HEK293 (cell line): ENCODE results near the gene ERO1B.
A peak's percentile ranks its signal among the peaks of the same experiment; 100 is the strongest.

Experiments
- FEZF1 ChIP-seq: fragments of 450-650 bp; formaldehyde crosslinking; IDR thresholded peaks from 2 replicates; pipeline ENCODE4 v1.5.1; 2016; ENCODE audit warnings: missing biosample characterization, missing genetic modification characterization
- GFI1B ChIP-seq: fragments of 450-650 bp; formaldehyde crosslinking; IDR thresholded peaks from 2 replicates; pipeline ENCODE4 v1.5.1; 2016; ENCODE audit warnings: missing biosample characterization, missing genetic modification characterization
- HOXC10 ChIP-seq: sonication (generic); formaldehyde crosslinking; IDR thresholded peaks from 2 replicates; pipeline ENCODE4 v1.8.1; 2023; ENCODE audit warnings: mild to moderate bottlenecking, missing genetic modification reagents
- KLF7 ChIP-seq: fragments of 450-650 bp; formaldehyde crosslinking; IDR thresholded peaks from 2 replicates; pipeline ENCODE4 v1.5.1; 2016; ENCODE audit warnings: missing biosample characterization, missing genetic modification characterization, borderline replicate concordance
- OSR2 ChIP-seq: fragments of 450-650 bp; formaldehyde crosslinking; IDR thresholded peaks from 2 replicates; pipeline ENCODE4 v1.5.1; 2016; ENCODE audit warnings: missing biosample characterization, missing genetic modification characterization
- RBAK ChIP-seq: fragments of 450-650 bp; formaldehyde crosslinking; IDR thresholded peaks from 2 replicates; pipeline ENCODE4 v1.5.1; 2016; ENCODE audit warnings: missing biosample characterization, missing genetic modification characterization
- TCF7L2 ChIP-seq: IDR thresholded peaks from 2 replicates; pipeline ENCODE4 v1.6.1; 2011; ENCODE audit warnings: low read depth, mild to moderate bottlenecking, inconsistent platforms, low read length, moderate library complexity, borderline replicate concordance
- YY1 ChIP-seq: fragments of 450-650 bp; formaldehyde crosslinking; IDR thresholded peaks from 2 replicates; pipeline ENCODE4 v1.5.1; 2018; ENCODE audit warnings: missing biosample characterization, missing genetic modification characterization
- ZFP69B ChIP-seq: fragments of 450-650 bp; formaldehyde crosslinking; IDR thresholded peaks from 2 replicates; pipeline ENCODE4 v1.5.1; 2016; ENCODE audit warnings: missing biosample characterization, missing genetic modification characterization
- ZIC2 ChIP-seq: fragments of 450-650 bp; formaldehyde crosslinking; IDR thresholded peaks from 2 replicates; pipeline ENCODE4 v1.5.1; 2016; ENCODE audit warnings: missing biosample characterization, missing genetic modification characterization
- ZNF132 ChIP-seq: fragments of 450-650 bp; formaldehyde crosslinking; IDR thresholded peaks from 2 replicates; pipeline ENCODE4 v1.5.1; 2017; ENCODE audit warnings: missing biosample characterization, missing genetic modification characterization, borderline replicate concordance
- ZNF2 ChIP-seq: fragments of 450-650 bp; formaldehyde crosslinking; IDR thresholded peaks from 2 replicates; pipeline ENCODE4 v1.5.1; 2016; ENCODE audit warnings: missing biosample characterization, missing genetic modification characterization
- ZNF211 ChIP-seq: fragments of 450-650 bp; formaldehyde crosslinking; IDR thresholded peaks from 2 replicates; pipeline ENCODE4 v1.5.1; 2016; ENCODE audit warnings: low read depth, missing biosample characterization, missing genetic modification characterization
- ZNF24 ChIP-seq: fragments of 450-650 bp; formaldehyde crosslinking; IDR thresholded peaks from 2 replicates; pipeline ENCODE4 v1.5.1; 2016; ENCODE audit warnings: missing biosample characterization, missing genetic modification characterization
- ZNF311 ChIP-seq: fragments of 450-650 bp; formaldehyde crosslinking; IDR thresholded peaks from 2 replicates; pipeline ENCODE4 v1.5.1; 2017; ENCODE audit warnings: missing biosample characterization, missing genetic modification characterization, borderline replicate concordance
- ZNF324 ChIP-seq: fragments of 450-650 bp; formaldehyde crosslinking; IDR thresholded peaks from 2 replicates; pipeline ENCODE4 v1.5.1; 2016; ENCODE audit warnings: missing biosample characterization, missing genetic modification characterization
- ZNF350 ChIP-seq: fragments of 450-650 bp; formaldehyde crosslinking; IDR thresholded peaks from 2 replicates; pipeline ENCODE4 v1.5.0; 2017; ENCODE audit warnings: missing biosample characterization, mild to moderate bottlenecking, missing genetic modification characterization
- ZNF366 ChIP-seq: fragments of 450-650 bp; formaldehyde crosslinking; conservative IDR thresholded peaks from 2 replicates; pipeline ENCODE4 v1.5.1; 2016; ENCODE audit warnings: missing biosample characterization, missing genetic modification characterization
- ZNF426 ChIP-seq: fragments of 450-650 bp; formaldehyde crosslinking; IDR thresholded peaks from 2 replicates; pipeline ENCODE4 v1.5.1; 2017; ENCODE audit warnings: missing biosample characterization, missing genetic modification characterization, mild to moderate bottlenecking, inconsistent platforms, moderate library complexity
- ZNF544 ChIP-seq: fragments of 450-650 bp; formaldehyde crosslinking; IDR thresholded peaks from 2 replicates; pipeline ENCODE4 v1.5.0; 2017; ENCODE audit warnings: missing biosample characterization, missing genetic modification characterization
- ZNF664 ChIP-seq: fragments of 450-650 bp; formaldehyde crosslinking; IDR thresholded peaks from 2 replicates; pipeline ENCODE4 v1.5.1; 2016; ENCODE audit warnings: missing biosample characterization, missing genetic modification characterization
- ZNF747 ChIP-seq: fragments of 450-650 bp; formaldehyde crosslinking; IDR thresholded peaks from 2 replicates; pipeline ENCODE4 v1.5.1; 2016; ENCODE audit warnings: missing biosample characterization, missing genetic modification characterization
- ZNF776 ChIP-seq: fragments of 450-650 bp; formaldehyde crosslinking; IDR thresholded peaks from 2 replicates; pipeline ENCODE4 v1.5.0; 2017; ENCODE audit warnings: missing biosample characterization, missing genetic modification characterization, borderline replicate concordance
- ZSCAN16 ChIP-seq: fragments of 450-650 bp; formaldehyde crosslinking; IDR thresholded peaks from 2 replicates; pipeline ENCODE4 v1.5.1; 2016; ENCODE audit warnings: missing biosample characterization, missing genetic modification characterization
- ZSCAN23 ChIP-seq: fragments of 450-650 bp; formaldehyde crosslinking; IDR thresholded peaks from 2 replicates; pipeline ENCODE4 v1.5.1; 2016; ENCODE audit warnings: missing biosample characterization, missing genetic modification characterization
- ZXDB ChIP-seq: fragments of 450-650 bp; formaldehyde crosslinking; IDR thresholded peaks from 2 replicates; pipeline ENCODE4 v1.5.1; 2016; ENCODE audit warnings: missing biosample characterization, missing genetic modification characterization
- TF ChIP-seq, protein P1 (sequence below): fragments of 450-650 bp; formaldehyde crosslinking; optimal IDR thresholded peaks from 2 replicates; pipeline ENCODE3; 2016; ENCODE audit warnings: missing biosample characterization, mild to moderate bottlenecking, missing genetic modification characterization
- TF ChIP-seq, protein P2 (sequence below): fragments of 450-650 bp; formaldehyde crosslinking; IDR thresholded peaks from 2 replicates; pipeline ENCODE4 v1.5.1; 2017; ENCODE audit warnings: missing biosample characterization, mild to moderate bottlenecking, missing genetic modification characterization, moderate library complexity
- TF ChIP-seq, protein P3 (sequence below): fragments of 450-650 bp; formaldehyde crosslinking; IDR thresholded peaks from 2 replicates; pipeline ENCODE4 v1.5.1; 2016; ENCODE audit warnings: missing biosample characterization, missing genetic modification characterization, borderline replicate concordance
- TF ChIP-seq, protein P4 (sequence below): fragments of 450-650 bp; formaldehyde crosslinking; IDR thresholded peaks from 2 replicates; pipeline ENCODE4 v1.5.1; 2016; ENCODE audit warnings: missing biosample characterization, missing genetic modification characterization
- TF ChIP-seq, protein P5 (sequence below): fragments of 450-650 bp; formaldehyde crosslinking; conservative IDR thresholded peaks from 2 replicates; pipeline ENCODE4 v1.5.1; 2016; ENCODE audit warnings: low read depth, missing biosample characterization, missing genetic modification characterization

The ERO1B gene

DNA sequence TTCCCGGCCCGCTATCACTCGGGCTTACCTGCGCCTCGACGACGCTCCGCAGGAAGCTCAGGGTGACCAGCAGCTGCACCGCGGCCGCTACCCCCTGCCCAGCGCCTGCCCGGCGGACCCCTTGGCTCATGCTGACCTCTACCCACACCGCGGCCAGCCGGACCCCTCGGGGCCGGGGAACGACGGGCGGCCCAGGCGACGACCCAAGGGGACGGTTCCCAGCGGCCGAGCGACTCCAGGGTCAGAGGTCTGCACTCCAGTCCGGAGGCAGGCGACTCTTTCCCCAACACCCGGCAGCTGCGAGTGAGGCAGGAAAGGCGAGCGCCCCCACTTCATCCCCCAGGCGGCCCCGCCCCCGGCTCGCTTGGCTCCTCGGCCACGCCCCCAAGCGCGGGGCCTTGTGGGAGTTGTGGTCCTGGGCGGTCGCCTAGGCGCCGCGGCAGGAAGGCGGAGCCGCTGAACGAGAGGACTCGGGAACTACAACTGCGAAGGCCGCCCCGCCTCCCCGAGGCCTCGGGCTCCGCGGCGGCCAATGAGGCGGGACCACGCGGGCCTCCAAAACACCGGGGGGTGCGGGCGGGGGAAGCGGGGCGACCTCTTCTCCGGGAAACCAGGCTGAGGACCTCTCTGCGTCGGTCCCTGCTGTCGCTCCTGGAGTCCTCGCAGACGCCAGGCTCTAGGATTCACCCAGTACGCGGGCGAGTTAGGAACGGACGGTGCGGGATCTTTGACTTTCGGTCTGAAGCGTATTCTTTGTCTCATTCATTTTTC lies at the start of gene ERO1B (continued):
- TF ChIP-seq ZNF426 (tag by site-specific recombination) (no peak), ZNF2 (tag by site-specific recombination) (peak; percentile 96), KLF7 (tag by site-specific recombination) (no peak), YY1 (tag by site-specific recombination) (no peak; the same call in 1 of the 2 replicates), ZXDB (peak; percentile 77), ZNF747 (tag by site-specific recombination) (no peak), ZNF211 (tag by site-specific recombination) (no peak), ZNF776 (tag by site-specific recombination) (no peak), ZNF324 (tag by site-specific recombination) (no peak), OSR2 (tag by site-specific recombination) (no peak), HOXC10 (CRISPR knock-in tag) (no peak), ZNF24 (tag by site-specific recombination) (peak; percentile 14; the same call in 1 of the 2 replicates), GFI1B (tag by site-specific recombination) (0 out of 2 replicates have a peak, but pooled peaks have one; percentile 58), ZFP69B (tag by site-specific recombination) (peak; percentile 39; the same call in 1 of the 2 replicates), ZSCAN16 (tag by site-specific recombination) (no peak), RBAK (tag by site-specific recombination) (no peak), ZNF350 (no peak), ZNF544 (tag by site-specific recombination) (no peak), FEZF1 (tag by site-specific recombination) (peak; percentile 39; the same call in 1 of the 2 replicates), ZNF664 (no peak), ZSCAN23 (tag by site-specific recombination) (0 out of 2 replicates have a peak, but pooled peaks have one; percentile 38), TCF7L2 (no peak), ZNF132 (tag by site-specific recombination) (no peak), ZNF311 (tag by site-specific recombination) (no peak), ZIC2 (tag by site-specific recombination) (peak; percentile 77), ZNF366 (no peak)
- TF ChIP-seq, protein P1, sequence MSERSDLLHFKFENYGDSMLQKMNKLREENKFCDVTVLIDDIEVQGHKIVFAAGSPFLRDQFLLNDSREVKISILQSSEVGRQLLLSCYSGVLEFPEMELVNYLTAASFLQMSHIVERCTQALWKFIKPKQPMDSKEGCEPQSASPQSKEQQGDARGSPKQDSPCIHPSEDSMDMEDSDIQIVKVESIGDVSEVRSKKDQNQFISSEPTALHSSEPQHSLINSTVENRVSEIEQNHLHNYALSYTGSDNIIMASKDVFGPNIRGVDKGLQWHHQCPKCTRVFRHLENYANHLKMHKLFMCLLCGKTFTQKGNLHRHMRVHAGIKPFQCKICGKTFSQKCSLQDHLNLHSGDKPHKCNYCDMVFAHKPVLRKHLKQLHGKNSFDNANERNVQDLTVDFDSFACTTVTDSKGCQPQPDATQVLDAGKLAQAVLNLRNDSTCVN (tag by site-specific recombination): peak; percentile 64
- TF ChIP-seq, protein P2, sequence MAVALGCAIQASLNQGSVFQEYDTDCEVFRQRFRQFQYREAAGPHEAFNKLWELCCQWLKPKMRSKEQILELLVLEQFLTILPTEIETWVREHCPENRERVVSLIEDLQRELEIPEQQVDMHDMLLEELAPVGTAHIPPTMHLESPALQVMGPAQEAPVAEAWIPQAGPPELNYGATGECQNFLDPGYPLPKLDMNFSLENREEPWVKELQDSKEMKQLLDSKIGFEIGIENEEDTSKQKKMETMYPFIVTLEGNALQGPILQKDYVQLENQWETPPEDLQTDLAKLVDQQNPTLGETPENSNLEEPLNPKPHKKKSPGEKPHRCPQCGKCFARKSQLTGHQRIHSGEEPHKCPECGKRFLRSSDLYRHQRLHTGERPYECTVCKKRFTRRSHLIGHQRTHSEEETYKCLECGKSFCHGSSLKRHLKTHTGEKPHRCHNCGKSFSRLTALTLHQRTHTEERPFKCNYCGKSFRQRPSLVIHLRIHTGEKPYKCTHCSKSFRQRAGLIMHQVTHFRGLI: 0 out of 2 replicates have a peak, but pooled peaks have one; percentile 63
- TF ChIP-seq, protein P3, sequence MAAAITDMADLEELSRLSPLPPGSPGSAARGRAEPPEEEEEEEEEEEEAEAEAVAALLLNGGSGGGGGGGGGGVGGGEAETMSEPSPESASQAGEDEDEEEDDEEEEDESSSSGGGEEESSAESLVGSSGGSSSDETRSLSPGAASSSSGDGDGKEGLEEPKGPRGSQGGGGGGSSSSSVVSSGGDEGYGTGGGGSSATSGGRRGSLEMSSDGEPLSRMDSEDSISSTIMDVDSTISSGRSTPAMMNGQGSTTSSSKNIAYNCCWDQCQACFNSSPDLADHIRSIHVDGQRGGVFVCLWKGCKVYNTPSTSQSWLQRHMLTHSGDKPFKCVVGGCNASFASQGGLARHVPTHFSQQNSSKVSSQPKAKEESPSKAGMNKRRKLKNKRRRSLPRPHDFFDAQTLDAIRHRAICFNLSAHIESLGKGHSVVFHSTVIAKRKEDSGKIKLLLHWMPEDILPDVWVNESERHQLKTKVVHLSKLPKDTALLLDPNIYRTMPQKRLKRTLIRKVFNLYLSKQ (tag by site-specific recombination): no peak
- TF ChIP-seq, protein P4, sequence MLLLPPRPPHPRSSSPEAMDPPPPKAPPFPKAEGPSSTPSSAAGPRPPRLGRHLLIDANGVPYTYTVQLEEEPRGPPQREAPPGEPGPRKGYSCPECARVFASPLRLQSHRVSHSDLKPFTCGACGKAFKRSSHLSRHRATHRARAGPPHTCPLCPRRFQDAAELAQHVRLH (tag by site-specific recombination): peak; percentile 48
- TF ChIP-seq, protein P5, sequence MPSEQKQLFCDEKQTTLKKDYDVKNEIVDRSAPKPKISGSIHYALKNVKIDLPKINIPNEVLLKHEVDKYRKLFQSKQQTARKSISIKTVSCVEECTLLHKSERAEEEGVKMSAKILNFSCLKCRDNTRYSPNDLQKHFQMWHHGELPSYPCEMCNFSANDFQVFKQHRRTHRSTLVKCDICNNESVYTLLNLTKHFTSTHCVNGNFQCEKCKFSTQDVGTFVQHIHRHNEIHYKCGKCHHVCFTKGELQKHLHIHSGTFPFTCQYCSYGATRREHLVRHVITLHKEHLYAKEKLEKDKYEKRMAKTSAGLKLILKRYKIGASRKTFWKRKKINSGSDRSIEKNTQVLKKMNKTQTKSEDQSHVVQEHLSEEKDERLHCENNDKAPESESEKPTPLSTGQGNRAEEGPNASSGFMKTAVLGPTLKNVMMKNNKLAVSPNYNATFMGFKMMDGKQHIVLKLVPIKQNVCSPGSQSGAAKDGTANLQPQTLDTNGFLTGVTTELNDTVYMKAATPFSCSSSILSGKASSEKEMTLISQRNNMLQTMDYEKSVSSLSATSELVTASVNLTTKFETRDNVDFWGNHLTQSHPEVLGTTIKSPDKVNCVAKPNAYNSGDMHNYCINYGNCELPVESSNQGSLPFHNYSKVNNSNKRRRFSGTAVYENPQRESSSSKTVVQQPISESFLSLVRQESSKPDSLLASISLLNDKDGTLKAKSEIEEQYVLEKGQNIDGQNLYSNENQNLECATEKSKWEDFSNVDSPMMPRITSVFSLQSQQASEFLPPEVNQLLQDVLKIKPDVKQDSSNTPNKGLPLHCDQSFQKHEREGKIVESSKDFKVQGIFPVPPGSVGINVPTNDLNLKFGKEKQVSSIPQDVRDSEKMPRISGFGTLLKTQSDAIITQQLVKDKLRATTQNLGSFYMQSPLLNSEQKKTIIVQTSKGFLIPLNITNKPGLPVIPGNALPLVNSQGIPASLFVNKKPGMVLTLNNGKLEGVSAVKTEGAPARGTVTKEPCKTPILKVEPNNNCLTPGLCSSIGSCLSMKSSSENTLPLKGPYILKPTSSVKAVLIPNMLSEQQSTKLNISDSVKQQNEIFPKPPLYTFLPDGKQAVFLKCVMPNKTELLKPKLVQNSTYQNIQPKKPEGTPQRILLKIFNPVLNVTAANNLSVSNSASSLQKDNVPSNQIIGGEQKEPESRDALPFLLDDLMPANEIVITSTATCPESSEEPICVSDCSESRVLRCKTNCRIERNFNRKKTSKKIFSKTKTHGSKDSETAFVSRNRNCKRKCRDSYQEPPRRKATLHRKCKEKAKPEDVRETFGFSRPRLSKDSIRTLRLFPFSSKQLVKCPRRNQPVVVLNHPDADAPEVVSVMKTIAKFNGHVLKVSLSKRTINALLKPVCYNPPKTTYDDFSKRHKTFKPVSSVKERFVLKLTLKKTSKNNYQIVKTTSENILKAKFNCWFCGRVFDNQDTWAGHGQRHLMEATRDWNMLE (tag by site-specific recombination): no peak
